Hematopoietic multipotent progenitor cell treated with erythropoietin and hydrocortisone succinate and interleukin-3 and kit ligand, for 15 days (in vitro differentiated cells): Measurements from ENCODE around the gene HPS3.
"Not testable (repeated sequence)": the region's sequence is repeated elsewhere in the genome, so short reads cannot be mapped to it uniquely, and the experiment has no call there.

Experiments
- DNase-seq: peaks from one replicate; pipeline ENCODE4 v3.0.0-alpha.2; 2015; ENCODE audit warnings: low spot score

HPS3 gene

GRCh38 chr3:149129326-149130205 is at the start of gene HPS3:
HPS3 (plus strand) TSS chr3:149129638; CDS start chr3:149129724, 86 bp downstream.
- DNase-seq, result peak; percentile 87

GRCh38 chr3:149080011-149080698 is 49.3 kb upstream of the HPS3 start:
- DNase-seq, result no peak

GRCh38 chr3:149080699-149081091 is 48.7 kb upstream of the HPS3 start:
- DNase-seq, result no peak

GRCh38 chr3:149081772-149082171 is 47.7 kb upstream of the HPS3 start:
- no peak for DNase-seq

- peak; percentile 77 for DNase-seq
These were observed 43.6 kb upstream of the HPS3 start for GRCh38 chr3:149085828-149086231.

GRCh38 chr3:149086232-149086988 is 43.0 kb upstream of the HPS3 start, which contains the start of gene HLTF:
HLTF (minus strand) TSS chr3:149086533; CDS start chr3:149086336, 197 bp downstream.
- DNase-seq, result peak; percentile 88

GRCh38 chr3:149087208-149087607 is 42.2 kb upstream of the HPS3 start:
- no peak for DNase-seq

GRCh38 chr3:149089395-149089794 is 40.0 kb upstream of the HPS3 start:
- no peak for DNase-seq

GRCh38 chr3:149090461-149090860 is 39.0 kb upstream of the HPS3 start:
- DNase-seq, result no peak

- DNase-seq, result no peak
These were observed 38.5 kb upstream of the HPS3 start for GRCh38 chr3:149090907-149091306.

- no peak for DNase-seq
These were observed 37.5 kb upstream of the HPS3 start for GRCh38 chr3:149091983-149092382.

GRCh38 chr3:149095487-149095886 is 34.0 kb upstream of the HPS3 start:
- no peak for DNase-seq

GRCh38 chr3:149097987-149098386 is 31.5 kb upstream of the HPS3 start:
- not testable (repeated sequence) for DNase-seq

- DNase-seq, result no peak
These were observed 28.3 kb upstream of the HPS3 start for GRCh38 chr3:149101154-149101553.

- DNase-seq, result no peak
These were observed 27.8 kb upstream of the HPS3 start for GRCh38 chr3:149101641-149102040.

- DNase-seq, result no peak
These were observed 25.0 kb upstream of the HPS3 start for GRCh38 chr3:149104484-149104883.

GRCh38 chr3:149114458-149114857 is 15.0 kb upstream of the HPS3 start:
- DNase-seq, result no peak

GRCh38 chr3:149115114-149115513 is 14.3 kb upstream of the HPS3 start:
- no peak for DNase-seq

GRCh38 chr3:149118724-149119123 is 10.7 kb upstream of the HPS3 start:
- DNase-seq, result no peak

- no peak for DNase-seq
These were observed 10.0 kb upstream of the HPS3 start for GRCh38 chr3:149119466-149119865.

- peak; percentile 70 for DNase-seq
These were observed 9.1 kb upstream of the HPS3 start for GRCh38 chr3:149120051-149120972.
